Stimulated activated CD4-positive, alpha-beta T cell treated with anti-CD3 and anti-CD28 coated beads, Interleukin-4, amount 100 ng/mL, for 24 hours (primary cell): Measurements from ENCODE around the gene RAD51B.

Source experiments
- DNase-seq: peaks from one replicate; pipeline ENCODE4 v3.0.0-alpha.2; 2020

The RAD51B gene

DNA sequence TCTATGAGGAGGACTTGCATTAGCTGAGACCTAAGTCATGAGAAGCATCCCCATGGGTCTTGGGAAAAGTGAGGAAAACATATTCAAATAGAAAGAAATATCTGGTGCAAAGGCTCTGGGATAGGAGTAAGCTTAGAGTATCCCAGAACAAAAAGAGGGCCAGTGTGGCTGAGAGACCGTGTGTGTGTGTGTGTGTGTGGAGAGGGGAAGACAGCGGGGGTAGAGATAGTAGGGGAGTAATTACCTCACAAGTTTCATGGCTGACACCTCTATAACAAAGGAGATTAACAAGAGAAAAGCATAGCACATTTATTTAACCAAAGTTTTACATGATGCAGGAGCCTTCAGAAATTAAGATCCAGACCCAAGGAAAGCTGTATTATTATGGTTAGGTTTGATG, 440.5 kb downstream of the RAD51B start:
- DNase-seq = no peak

DNA sequence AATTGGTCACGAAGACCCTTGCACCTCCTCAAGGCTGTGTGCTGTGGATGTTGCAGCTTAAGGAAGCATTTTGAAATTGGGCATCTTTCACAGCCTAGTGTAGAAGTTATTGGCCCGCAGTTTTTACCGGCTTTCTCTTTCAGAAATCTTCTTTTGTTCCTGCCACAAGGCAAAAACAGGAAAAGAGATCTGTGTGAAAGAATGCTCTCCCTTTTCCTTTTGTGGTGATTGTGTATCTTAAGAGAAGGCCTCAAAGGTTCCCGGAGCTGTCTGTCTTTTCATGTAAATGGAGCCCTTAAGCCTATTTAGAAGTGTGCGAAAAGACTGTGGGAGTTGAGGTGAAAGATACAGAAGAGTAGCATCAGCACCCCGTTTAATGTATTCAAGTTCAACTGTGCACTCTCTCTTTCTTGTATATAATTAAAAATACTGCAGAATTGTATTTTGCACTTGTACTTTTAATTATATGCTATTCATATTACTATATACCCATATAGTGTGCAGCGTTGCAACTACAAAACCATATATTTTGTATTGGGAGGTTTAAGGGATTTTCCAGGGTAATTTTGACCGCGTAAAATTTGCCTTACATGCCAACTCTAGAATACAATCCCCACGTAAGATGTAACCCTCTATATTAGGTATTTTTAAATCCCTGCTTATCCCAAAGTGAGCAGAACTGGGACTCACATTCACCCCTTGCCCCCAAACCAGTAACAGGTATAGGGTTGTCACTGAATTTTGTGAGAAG, 441.7 kb downstream of the RAD51B start:
- DNase-seq = no peak

DNA sequence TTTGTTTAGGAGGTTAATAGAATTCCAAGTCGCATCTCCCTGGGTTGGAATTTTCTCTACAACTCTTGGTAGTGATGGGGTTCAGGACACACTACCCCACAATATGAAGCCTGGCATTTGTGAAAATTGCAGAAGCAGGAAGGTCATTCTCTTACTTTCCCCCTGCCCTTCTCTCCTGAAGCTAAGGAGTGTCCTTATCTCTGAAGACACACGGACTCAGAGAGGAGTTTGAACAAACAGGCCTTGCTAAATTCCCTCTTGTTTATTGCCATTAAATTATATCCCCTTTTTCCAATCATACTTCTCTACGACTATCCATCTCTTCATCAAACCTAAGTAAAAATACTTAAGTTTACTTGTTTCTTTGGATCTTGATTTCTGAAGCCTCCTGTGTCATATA, 443.0 kb downstream of the RAD51B start:
- DNase-seq = no peak

DNA sequence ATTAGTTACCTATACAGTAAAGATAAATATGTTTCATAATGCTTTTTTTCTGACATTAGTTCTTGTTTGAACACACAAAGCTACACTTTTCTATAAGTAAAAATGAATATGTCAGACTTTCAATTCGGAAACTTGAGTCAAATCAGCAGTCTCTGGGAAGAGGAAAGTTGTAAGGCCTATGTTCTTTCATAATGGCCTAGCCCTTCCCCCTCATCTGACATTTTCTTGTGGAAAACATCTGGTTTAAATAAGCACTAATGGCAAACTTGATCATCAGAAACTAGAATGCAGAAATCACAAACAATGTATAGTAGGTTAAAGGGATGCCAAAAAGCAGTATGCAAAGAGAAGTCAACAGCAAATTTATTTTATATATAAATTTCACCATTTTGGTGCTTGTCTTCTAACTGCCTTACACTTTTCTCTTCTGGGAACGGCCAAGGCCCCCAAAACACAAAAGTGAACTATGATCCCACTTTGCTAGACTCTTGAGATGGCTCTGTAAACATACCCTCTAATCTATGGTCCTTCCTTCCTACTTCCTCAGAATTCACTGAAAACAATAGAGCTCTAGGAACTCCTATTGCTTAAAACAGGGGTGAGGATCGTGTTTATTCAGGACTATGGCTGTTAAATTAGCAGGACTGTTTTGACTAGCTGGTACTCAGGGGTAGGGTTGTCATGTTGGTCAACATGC, 444.1 kb downstream of the RAD51B start:
- DNase-seq = no peak

DNA sequence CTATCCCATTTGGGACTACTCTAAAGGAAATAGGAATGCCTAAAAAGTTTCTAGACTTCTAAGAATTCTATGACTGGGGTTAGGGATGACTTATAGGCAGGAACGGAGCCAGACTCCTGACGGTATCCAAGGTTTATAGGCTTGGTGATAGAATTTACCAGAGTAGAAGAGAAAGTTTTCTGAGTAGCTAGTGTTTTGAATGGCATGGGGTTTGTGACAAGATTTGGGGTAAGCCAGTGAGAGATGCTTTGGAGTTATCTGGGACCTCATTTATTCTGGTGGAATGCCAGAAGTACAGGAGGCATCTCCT, 444.6 kb downstream of the RAD51B start:
- no peak for DNase-seq

DNA sequence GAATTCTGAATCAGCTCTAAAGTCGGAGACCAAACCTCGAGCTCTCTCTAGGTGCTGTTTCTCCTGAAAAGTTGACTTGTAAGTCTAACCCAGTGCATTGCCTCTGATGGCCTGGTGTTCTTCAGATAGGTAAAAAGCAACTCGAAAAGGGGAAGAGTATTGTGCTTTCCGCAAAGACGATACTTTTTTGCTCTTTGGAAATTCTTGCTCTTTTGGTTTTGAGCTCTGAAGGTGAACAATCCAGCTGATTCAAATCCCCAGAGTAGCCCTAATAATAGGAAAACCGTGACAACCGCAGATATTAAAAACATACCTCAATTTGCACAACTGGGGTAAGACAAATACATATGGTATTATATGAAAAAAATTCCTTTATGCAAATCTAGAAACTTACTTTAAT, 447.4 kb downstream of the RAD51B start:
- no peak for DNase-seq

DNA sequence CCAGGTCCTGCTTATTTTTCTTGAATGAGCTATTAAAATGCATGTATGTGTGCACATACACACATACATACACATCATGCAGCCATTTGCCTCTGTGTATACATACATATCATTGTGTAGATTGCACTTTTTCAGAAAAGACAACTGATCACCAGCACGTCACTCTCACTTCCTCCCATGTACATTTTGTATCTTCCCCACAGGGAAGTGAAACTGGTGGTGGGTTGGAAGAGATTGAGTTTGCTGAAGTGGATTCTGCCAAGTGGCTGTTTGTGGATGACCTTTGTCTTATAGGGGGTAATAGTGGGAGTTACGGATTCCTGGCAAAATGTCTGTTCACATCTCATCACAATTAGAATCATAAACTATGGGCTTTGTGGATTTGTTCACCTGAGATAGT, 448.6 kb downstream of the RAD51B start:
- DNase-seq = peak; percentile 22

DNA sequence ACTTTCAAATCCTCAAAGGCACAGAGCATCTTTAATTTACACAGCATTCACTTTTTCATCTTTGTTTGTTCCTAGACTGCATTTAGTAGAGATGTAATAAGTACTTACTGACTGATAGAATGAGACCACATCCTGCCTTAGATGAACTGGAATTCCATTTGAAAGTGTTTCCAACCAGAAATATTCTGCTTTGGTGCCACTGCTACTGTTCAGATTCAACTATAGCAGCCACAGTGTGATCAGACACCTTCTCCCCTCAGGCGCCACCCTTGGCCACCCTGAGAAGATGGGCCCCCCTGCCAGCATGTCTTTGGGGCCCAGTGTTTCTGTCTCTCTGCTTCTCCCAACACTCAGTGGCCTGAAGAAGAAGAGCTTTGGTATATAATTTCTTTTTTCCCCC, 449.1 kb downstream of the RAD51B start:
- DNase-seq = no peak

DNA sequence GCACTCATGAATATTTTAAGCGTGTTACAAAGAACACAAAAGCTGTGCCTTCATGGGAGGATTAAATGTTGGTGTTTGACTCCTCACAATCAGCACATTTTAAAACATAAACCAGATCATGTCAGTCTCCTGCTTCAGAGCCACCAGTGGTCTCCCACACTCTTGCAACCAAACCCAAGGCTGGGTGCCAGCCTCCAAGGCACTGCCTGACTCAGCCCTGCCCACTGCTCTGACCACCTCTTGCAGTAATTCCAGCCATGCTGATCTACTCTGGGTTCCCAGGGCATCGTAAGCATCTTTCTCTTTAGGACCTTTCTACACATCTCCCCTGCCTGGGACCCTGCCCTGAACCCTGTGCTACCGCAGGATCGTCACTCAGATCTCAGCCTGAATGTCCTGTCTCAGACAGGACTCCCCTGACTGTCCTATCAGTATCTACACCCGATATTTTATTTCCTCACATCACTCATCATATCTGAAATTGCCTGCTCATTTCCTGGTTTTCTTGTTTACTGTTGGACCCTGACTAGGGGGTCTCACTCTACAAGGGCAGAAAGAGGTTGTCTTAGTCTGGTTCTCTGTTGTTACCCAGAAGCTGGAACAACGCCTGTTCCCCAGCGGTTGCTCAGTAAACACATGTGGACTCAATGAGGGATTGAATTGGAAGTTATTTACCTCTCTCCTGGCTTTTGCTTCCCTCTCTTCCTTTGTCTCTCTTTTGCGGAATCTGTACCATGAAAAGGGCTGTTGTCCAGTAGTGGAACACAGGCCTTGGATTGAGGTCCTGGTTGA, 449.8 kb downstream of the RAD51B start:
- no peak for DNase-seq

DNA sequence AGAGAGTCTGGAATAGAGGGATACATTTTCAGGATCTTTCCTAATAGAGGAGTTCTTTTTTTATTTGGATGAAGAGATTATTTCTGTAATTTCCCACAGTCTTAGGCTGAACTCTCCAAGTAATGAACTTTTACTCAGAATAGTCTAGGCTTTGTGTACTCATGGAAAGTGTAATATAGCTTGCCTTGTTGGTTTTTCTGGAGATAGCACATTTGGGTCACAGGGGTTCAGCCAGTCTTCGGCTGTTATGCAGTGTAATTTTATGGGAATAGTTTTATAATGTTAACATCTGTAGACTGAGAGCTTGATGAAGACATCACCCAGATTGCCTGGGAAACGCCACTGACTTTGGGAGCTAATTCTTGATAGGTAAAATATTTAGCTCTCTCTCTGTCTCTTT, 450.8 kb downstream of the RAD51B start:
- no peak for DNase-seq

DNA sequence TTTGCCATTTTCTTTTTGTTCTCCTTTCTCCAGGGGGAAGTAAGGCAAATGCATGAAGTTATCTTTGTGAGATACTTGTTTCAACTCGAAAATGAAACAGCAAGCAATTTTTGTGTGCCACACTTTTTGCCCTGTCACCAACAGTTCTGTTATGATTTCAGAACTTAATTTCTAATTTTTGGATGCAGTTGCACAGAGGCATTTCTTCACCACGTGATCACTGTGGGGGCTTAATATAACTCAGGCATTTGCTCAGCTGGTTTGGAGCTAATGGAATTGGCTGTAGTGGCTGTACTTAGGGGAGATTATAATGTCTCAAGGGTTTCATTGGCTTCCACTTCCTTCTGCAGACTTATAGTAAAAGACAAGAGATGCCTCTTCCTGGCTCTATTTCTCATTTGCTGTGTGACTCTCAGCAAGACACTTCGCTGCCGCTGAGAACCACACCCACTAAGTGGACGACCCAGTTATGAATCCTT, 452.4 kb downstream of the RAD51B start:
- no peak for DNase-seq

DNA sequence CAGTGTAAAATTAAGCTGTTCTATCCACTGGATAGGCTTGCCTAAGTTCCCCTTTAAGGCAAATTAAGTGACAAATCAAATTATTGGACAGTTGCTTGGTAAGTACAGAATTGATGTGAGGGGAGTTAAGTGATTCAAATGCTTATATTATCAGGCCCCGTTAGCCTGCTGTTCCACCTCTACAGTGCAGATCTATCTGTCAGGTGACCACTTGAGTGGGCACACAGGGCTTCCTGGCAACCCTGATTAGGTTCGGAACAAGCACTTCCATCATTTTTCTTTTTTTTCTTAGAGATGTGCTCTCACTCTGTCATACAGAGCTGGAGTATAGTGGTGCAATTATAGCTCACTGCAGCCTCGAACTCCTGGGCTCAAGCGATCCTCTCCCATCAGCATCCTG, 453.8 kb downstream of the RAD51B start:
- no peak for DNase-seq

DNA sequence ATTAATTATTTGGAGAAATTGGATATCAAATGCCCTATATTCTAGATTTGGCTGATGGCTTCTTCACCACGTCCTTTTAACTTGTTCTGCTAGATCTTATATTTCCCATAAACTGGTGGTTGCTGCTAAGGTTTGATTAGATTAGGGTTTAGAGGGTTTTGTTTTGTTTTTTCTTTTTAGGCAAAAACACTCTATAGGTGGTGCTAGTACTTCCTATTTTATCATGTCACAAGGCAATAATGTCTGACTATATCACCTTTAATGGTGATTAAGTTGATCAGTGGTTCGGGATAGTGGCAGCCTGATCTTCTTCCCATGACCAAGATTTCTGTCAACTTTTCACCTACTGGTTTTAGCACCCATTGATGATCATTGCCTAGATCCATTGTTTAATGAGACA, 455.1 kb downstream of the RAD51B start:
- no peak for DNase-seq

DNA sequence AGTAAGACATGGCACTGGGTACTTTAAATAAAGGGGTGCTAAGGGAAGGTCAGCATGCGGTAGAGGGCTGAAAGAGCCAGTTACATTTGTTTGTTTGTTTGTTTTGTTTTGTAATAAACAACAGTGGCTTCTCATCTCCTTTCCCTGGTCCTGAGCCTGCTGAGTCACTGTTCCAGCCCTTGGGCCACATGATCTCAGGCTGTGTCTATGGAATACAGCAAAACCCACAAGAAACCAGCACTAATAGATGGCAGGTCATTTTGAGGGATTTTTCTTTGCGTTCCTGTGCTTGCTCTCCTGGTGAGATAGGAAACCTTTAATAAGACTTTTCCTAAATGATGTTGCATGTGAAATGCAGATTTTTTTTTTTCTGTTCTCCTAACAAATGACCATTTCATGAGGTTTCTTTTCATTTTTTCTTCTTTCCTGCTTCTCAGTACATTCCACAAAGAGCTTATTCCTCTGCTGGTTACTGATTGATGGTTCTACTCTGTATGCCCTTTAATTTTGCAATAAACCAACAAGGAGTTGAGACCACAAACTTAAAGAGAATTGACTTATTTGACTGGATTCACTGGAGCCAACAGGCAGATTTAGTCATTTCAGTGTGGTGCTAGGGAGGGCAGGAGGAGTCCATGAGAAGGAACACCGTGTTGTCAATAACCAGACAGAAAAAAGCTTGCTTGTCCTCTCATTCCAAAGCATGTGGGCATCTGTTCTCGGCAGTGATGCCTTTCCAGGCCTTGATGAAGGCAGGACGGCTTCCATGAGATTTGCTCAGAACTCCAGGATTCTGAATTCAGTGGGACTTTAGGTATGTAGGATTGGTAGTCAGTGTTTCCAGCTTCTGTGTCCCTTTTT, 459.2 kb downstream of the RAD51B start:
- no peak for DNase-seq

DNA sequence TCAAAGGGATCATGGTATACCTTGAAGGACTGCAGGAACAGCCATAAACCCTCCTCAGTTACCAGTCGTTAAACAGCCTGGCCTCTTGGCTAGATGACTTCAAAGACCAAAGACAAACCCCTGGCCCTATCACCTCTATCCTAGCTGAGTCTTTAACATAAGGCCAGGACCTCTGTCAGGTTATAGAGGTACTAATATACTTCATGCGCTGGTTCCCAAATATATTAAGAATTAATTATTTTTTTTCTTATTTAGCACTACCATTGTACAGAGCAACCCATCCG, 459.8 kb downstream of the RAD51B start:
- no peak for DNase-seq

DNA sequence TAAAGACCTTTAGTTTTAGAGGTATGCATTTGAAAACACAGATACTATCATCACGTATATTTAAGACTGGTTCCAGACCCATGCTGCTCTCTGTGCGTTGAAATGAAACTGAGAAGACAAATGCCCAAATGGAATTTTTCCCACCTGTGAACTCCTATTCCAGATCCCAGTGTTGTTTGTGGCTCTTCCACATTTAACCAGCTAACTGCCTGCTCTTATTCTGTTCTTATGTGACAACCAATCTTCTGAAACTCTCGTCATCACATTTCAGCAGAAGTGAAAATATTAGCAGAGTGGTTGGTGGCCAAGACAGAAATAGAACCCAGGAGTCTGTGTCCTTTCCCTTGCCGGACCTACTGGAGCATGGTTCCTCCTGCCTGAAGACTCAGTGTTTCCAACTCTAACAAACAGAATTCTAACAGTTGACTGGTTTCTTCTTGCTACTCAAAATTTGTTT, 460.2 kb downstream of the RAD51B start:
- DNase-seq = no peak

DNA sequence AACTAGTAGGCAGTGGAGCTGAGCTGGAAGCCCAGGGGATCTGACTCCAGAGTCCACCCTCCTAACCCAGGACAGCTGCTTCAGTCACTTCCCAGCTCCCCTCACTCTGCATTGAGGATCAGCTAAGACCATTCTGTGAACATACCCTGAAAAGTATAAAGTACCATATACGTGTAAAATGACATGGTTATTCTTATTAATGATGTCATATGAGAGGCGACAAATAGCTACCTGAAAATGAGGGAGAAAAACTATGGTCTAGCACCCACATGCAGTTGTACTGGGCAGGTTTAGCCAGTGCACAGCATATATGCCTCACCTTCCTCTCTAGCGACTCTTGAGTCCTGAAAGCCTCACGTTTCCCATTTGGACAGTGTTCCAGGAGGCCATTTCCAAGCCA, 461.9 kb downstream of the RAD51B start:
- no peak for DNase-seq

DNA sequence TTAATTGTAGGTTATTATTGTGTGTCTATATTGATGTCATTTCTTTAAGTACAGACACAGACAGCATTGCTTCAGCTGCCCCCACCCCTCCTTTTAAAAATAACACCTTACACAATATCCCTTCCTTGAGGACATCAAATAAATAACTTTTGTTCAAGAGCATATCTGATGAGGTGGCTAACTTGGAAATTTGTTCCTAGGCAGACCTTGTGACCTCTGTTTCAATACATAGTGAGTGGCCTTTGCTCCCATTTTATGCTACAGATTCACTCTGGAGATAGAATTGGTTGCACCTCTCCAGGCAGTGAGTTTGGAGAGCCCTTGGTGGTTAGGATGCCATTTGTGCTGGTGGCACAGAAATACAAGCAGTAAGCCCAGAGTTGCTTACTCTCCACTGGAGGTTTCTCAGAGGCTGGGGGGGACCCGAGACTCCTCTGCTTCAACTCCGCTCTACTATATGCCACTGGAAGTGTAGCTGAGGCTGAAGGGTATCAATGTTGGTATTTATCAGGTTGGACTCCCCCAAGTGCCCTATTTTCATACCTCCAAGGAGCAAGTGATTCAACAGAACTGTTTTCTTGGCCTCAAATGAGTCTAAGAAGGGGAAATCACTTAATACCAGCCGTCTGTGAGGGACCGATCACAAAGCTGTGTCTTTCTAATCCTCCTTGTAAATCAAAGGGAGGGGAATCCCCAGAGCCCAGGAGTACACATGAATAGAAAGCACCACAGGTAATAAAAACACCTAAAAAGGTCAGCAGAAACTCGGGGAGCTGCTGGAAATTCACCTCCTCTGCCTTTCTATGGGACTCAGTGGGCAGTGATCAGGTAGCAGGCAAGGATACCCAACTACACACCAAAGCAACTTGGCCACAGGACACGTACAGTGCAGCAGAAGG, 463.1 kb downstream of the RAD51B start:
- DNase-seq = peak; percentile 61

DNA sequence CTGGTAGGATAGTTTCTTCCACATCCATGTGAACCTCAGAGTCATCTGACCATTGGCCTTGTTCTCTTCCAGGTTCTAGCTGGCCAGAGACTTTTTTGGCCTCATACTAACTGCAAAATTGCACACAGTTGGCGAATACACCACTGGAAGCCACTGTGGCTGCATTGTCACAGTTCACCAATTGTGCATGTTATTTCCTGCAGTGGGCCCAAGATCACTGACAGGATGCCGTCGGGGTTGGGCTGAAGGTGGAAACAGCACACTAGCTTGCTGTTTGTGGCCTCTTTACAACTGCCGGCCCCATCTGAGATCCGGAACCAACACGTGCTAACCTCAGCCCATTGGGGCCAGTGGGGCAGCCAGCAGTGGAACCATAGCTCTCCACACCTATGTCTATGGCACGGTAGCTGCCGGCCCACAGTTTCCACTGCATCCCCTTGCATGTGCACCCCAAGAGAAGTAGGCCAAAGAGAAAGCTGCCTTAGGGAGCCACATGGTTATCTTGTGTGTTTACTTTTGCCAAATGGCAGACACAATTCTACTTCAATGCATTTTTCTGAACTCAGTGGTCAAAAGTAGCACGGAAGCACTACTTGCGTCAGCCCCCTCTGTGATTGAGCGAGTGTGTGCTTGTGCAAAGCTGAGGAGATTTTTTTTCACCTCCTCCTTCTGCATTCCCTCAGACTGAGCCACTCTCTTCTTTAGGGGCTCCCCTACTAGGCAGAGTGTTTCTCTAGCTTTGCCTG, 464.0 kb downstream of the RAD51B start:
- peak; percentile 45 for DNase-seq

DNA sequence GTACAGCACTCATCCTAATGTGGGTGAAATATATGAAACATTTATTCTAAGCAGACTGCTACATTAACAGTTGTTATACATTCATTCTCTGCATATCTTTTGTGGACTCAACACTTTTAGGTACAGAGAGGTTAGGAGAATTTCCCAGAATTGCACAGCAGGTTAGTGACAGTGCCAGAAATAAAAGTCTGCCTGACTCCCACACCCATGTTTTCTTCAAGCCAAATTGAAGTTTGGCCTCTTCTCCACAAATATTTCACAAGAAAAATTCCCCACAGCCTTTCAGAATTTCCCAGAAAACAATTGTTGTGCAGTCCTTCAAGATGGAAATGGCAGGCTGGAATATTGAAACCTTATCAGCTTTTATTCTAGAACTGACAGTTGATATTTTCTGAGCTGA, 464.8 kb downstream of the RAD51B start:
- no peak for DNase-seq

DNA sequence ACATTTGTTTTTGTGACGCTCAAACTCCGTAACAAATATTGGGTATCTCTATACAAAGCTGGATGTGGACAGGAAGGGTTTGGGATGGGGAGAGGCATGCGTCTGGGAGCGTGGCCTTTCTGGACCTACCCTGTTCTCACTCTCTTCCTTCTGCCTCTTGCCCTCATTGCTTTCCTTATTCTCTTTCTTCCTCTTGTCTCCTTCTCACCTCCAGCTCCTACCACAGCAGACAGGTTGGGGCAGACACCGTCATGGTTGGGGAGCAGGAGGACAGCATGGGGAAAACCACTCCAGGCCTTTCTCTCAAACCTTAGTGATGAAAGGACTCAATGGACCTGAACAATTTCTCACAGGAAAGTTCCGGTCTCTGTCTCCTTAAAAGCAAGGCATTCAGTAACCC, 465.3 kb downstream of the RAD51B start:
- DNase-seq = no peak
